Parathyroid adenoma (tissue), 2 donors: ENCODE data around the gene DDN.

Experiments used
- H2AFZ ChIP-seq: fragments of 300-600 bp; sonication (generic); one replicate; pipeline ENCODE4 v1.7.0; 2017; ENCODE audit warnings: antibody characterized with exemption, mild to moderate bottlenecking
- H3K27ac ChIP-seq: fragments of 300-600 bp; sonication (generic); one replicate; pipeline ENCODE4 v1.7.0; 2017
- H3K27me3 ChIP-seq: fragments of 300-600 bp; sonication (generic); one replicate; pipeline ENCODE4 v1.7.0; 2017; ENCODE audit warnings: low read length; ENCODE audit not compliant: control insufficient read depth, insufficient read depth
- H3K36me3 ChIP-seq: fragments of 300-600 bp; sonication (generic); one replicate; pipeline ENCODE4 v1.7.0; 2017; ENCODE audit warnings: low read length; ENCODE audit not compliant: control insufficient read depth, insufficient read depth
- H3K4me1 ChIP-seq: fragments of 300-600 bp; sonication (generic); one replicate; pipeline ENCODE4 v1.7.0; 2017; ENCODE audit warnings: control low read depth
- H3K4me2 ChIP-seq: fragments of 300-600 bp; sonication (generic); one replicate; pipeline ENCODE4 v1.7.0; 2017; ENCODE audit warnings: low read length
- H3K4me3 ChIP-seq: fragments of 300-600 bp; sonication (generic); one replicate; pipeline ENCODE4 v1.7.0; 2017; ENCODE audit warnings: low read depth, low read length
- H3K79me2 ChIP-seq: fragments of 300-600 bp; sonication (generic); one replicate; pipeline ENCODE4 v1.7.0; 2017; ENCODE audit warnings: control low read depth
- H3K9ac ChIP-seq: fragments of 300-600 bp; sonication (generic); one replicate; pipeline ENCODE4 v1.7.0; 2017; ENCODE audit warnings: mild to moderate bottlenecking
- H3K9me3 ChIP-seq: fragments of 300-600 bp; sonication (generic); one replicate; pipeline ENCODE4 v1.7.0; 2017; ENCODE audit warnings: low read length; ENCODE audit not compliant: control insufficient read depth
- TF ChIP-seq, protein P1 (sequence below): fragments of 300-600 bp; sonication (generic); IDR thresholded peaks from one replicate; pipeline ENCODE4 v1.7.0; 2017; ENCODE audit warnings: antibody characterized with exemption, mild to moderate bottlenecking
- donor health status: primary hyperparathyroidism.

Gene DDN

DNA sequence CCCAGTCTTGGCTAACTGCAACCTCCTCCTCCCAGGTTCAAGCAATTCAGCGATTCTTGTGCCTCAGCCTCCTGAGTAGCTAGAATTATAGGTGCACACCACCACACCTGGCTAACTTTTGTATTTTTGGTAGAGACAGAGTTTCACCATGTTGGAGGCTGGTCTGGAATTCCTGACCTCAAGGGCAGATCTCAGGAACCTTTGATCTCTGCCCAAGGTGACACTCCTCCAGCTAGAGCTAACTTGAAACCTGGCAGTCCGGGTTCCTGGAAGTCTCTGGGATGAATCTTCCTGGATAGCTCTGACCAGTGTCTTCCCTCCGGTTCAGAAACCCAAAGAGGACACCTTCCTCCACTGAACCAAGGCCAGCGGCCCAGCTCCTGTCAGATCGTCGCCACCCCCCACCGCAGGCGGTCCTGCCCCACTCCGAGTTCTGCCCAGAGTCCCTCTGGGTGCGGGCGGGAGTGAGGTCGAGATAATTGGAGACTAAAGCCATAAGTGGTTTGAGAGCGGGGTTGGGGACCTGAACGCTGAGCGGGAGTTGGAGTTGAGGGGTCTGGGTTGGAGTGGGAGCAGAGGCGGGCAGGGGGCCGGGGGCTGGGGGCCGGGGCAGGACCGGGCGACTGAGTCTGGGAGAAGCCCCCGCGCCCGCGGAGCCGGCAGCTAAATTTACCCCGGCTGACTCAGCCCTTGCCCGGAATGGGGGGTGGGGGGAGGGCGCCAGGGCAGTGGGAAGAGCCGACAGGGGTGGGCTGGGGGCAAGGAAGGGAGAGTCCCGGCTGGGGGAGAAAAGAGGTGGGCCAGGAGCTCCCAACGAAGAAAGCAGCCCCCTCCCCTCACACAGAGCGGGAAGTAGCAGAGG lies 4.7 kb downstream of the DDN start:
- H3K4me3 ChIP-seq = no peak overlapping the region
- peaks cover 2% of the 10 kb centered on the region for H3K4me1 ChIP-seq
- H3K79me2 ChIP-seq = no peaks in the 10 kb centered on the region
- no peaks in the 10 kb centered on the region for H3K27me3 ChIP-seq
- TF ChIP-seq, protein P1, sequence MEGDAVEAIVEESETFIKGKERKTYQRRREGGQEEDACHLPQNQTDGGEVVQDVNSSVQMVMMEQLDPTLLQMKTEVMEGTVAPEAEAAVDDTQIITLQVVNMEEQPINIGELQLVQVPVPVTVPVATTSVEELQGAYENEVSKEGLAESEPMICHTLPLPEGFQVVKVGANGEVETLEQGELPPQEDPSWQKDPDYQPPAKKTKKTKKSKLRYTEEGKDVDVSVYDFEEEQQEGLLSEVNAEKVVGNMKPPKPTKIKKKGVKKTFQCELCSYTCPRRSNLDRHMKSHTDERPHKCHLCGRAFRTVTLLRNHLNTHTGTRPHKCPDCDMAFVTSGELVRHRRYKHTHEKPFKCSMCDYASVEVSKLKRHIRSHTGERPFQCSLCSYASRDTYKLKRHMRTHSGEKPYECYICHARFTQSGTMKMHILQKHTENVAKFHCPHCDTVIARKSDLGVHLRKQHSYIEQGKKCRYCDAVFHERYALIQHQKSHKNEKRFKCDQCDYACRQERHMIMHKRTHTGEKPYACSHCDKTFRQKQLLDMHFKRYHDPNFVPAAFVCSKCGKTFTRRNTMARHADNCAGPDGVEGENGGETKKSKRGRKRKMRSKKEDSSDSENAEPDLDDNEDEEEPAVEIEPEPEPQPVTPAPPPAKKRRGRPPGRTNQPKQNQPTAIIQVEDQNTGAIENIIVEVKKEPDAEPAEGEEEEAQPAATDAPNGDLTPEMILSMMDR = no peak
- no peaks in the 10 kb centered on the region for H3K9me3 ChIP-seq
- no peak overlapping the region for H3K27ac ChIP-seq
- H3K4me2 ChIP-seq = no peak overlapping the region
- H3K36me3 ChIP-seq = no peaks in the 10 kb centered on the region
- H3K9ac ChIP-seq = no peak overlapping the region
- no peak overlapping the region for H2AFZ ChIP-seq

DNA sequence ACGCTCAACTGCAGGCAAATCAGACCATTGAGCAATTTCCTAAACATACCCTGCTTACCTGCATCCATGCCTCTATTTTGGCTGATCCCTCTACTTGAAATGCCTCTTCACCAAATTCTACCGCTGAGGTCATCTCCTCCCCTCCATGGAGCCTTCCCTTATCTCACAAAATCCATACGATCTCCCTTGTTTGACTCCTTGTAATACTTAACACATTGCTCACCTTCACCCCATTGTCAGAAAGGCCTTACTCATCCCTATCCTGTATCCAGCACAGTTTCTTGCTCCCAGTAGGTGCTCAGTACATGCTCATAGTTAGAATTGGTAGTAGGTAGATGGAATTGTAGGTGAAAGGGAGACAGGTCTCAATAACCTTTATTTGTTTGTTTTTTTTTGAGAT lies 5.4 kb downstream of the DDN start:
- Histone ChIP-seq H3K4me3 (no peak overlapping the region), H3K27me3 (no peaks in the 10 kb centered on the region), H3K4me1 (no peaks in the 10 kb centered on the region), H3K27ac (no peak overlapping the region), H3K4me2 (no peak overlapping the region), H3K36me3 (no peaks in the 10 kb centered on the region), H3K9ac (no peak overlapping the region), H3K9me3 (no peaks in the 10 kb centered on the region), H3K79me2 (no peaks in the 10 kb centered on the region), H2AFZ (no peak overlapping the region)
- TF ChIP-seq, protein P1 = no peak

DNA sequence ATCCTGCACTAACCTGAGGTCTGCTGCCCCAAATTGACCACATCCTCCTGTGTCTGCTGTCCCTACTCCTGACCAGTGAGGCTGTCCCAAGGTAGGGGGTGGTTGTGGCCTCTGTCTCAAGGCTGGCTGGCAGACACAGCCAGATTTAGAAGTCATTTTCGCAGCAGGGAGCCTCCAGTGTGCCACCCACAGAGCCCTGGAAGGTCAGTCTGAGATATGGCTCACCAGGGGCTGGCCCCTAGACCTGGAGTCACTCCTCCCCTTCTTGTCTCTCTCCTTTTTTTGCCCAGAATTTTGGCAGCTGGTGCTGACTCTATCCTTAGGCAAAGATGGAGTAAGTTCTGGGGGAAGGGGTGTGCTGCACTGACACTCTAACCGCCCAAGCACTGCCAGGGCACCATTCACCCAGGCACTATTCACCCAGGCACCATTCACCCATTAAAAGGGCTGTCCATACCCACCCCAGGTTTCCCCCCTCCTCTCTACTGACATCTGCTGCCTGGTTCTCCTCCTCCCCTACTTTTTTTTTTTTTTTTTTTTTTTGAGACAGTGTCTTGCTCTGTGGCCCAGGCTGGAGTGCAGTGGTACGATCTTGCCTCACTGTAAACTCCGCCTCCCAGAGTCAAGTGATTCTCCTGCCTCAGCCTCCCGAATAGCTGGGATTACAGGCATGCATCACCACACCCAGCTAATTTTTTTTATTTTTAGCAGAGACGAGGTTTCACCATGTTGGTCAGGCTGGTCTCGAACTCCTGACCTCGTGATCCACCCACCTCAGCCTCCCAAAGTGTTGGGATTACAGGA lies 7.7 kb downstream of the DDN start:
- TF ChIP-seq, protein P1 = no peak
- Histone ChIP-seq H3K4me2 (no peak overlapping the region), H3K79me2 (no peaks in the 10 kb centered on the region), H3K4me3 (no peak overlapping the region), H3K27ac (no peak overlapping the region), H2AFZ (no peak overlapping the region), H3K36me3 (no peaks in the 10 kb centered on the region), H3K9me3 (no peaks in the 10 kb centered on the region), H3K27me3 (no peaks in the 10 kb centered on the region), H3K4me1 (no peaks in the 10 kb centered on the region), H3K9ac (no peak overlapping the region)

DNA sequence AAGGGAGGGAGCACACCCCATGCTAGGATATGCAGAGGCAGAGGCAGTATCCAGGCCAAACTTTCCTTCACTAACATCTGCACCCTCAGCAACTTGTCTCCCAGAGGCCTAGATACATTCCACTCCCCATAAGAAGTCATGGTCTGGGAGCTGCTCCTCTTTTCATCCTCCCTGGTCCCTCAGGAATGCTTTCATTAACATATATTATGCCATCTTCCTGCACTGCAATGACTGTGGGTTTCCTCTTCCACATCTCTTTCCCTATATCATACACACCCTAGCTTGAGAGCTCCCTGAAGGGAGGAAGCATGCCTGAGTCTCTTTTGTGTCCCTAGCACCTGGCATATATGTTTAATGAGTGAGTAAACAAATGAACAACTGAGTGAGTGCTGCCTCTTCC lies 8.6 kb downstream of the DDN start:
- Histone ChIP-seq H3K27ac (no peak overlapping the region), H3K4me2 (no peak overlapping the region), H3K36me3 (no peaks in the 10 kb centered on the region), H3K4me3 (no peak overlapping the region), H3K9me3 (no peaks in the 10 kb centered on the region), H3K27me3 (no peaks in the 10 kb centered on the region), H3K4me1 (no peaks in the 10 kb centered on the region), H3K79me2 (no peaks in the 10 kb centered on the region), H2AFZ (no peak overlapping the region), H3K9ac (no peak overlapping the region)
- TF ChIP-seq, protein P1 = no peak
